Epithelial cell of esophagus (primary cell): ENCODE results near the gene SCGB3A1.

Source experiments
- DNase-seq: peaks from one replicate; pipeline ENCODE4 v3.0.0; 2010; ENCODE audit warnings: low read depth
- H3K4me3 ChIP-seq: 2 replicates; pipeline ENCODE4 v1.5.1; 2011; ENCODE audit warnings: mild to moderate bottlenecking, low read length, control low read depth
- CTCF ChIP-seq: IDR thresholded peaks from 2 replicates; pipeline ENCODE4 v1.5.1; 2011; ENCODE audit warnings: low read depth, mild to moderate bottlenecking, low read length, control low read depth, inconsistent platforms; ENCODE audit not compliant: insufficient read depth; ENCODE audit errors: missing control alignments

Gene SCGB3A1

DNA sequence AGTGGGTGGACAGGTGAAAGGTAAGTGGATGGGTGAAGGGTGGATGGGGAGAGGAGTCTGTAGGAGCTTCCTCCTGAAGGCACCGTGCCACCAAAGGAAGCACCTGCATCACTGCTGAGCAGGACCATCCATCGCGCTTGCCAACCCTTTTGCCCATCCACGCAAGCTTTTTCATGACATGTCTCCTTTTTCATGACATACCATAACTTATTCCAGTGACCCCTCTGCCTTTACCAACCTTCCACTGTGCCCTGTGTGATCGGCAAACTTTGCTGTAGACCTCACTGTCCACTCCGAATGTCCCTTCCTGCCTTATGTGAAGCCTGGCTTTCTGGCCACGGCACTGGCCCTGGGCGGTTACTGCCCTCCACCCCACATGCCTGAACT lies 44.7 kb upstream of the SCGB3A1 start:
- no peak overlapping the region for H3K4me3 ChIP-seq
- no peak for TF ChIP-seq CTCF
- DNase-seq, result no peak

DNA sequence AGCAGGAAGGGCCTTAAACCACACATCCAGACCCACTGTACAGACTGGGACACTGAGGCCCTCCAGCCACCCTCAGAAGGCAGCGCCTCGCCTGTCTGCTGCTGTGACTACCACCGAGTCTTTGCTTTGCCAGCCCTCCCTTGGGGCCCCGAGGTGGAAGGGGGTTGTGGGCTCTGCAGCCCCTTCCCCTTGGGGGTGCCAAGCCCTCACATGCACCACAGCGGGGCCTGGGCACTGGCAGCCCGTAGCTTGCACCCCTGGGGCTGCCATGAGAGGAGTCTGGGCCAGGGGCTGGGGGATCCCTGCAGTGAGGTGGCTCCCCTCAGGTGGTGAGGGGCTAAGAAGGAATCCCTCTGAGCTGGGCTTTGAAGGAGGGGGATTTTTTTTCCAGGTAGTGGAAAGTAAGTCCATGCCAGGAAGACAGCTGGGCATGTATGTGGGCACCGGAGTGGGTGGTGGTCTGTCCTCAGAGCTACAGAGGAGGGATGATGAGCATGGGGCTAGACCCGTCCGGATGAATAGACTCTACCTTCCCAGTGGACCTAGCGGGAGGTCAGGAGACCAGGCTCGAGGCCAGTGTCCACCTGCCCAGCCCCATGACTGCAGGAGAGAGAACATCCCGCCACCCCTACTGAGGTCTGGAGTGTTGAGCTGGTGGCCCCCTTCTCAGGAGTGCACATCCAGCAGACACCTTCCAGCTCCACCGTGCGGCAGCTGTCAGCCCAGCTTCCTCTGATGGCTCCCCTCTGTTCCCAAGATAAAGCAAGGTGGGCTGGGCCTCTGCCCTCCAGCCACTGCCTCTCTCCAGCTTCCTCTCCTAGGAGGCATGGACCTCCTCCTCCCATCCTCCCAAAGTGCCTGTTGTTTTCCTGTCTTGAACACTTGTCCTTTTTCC lies 42.2 kb upstream of the SCGB3A1 start:
- H3K4me3 ChIP-seq, result no peak overlapping the region
- DNase-seq, result no peak
- TF ChIP-seq CTCF, result no peak

DNA sequence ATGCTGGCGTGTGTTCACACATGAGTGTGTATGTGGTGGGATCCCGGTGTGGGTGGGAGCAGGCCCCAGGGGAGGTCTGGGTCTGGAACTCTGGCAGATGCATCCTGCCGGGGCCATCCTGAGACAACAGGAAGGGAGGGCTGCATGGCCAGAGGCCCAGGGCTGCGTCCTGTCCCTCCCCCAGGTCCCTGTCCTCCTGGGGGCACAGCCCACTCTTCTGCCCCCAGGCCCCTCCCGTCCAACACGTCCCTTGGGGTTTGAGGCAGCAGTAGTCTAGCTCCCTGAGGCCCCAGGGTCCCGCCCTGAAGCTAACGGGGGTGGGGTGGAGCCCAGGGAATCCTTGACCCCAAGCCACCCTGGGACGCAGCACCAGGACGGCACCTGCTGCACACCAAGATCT lies 41.5 kb upstream of the SCGB3A1 start:
- DNase-seq, result no peak
- TF ChIP-seq CTCF, result no peak
- H3K4me3 ChIP-seq, result no peak overlapping the region

DNA sequence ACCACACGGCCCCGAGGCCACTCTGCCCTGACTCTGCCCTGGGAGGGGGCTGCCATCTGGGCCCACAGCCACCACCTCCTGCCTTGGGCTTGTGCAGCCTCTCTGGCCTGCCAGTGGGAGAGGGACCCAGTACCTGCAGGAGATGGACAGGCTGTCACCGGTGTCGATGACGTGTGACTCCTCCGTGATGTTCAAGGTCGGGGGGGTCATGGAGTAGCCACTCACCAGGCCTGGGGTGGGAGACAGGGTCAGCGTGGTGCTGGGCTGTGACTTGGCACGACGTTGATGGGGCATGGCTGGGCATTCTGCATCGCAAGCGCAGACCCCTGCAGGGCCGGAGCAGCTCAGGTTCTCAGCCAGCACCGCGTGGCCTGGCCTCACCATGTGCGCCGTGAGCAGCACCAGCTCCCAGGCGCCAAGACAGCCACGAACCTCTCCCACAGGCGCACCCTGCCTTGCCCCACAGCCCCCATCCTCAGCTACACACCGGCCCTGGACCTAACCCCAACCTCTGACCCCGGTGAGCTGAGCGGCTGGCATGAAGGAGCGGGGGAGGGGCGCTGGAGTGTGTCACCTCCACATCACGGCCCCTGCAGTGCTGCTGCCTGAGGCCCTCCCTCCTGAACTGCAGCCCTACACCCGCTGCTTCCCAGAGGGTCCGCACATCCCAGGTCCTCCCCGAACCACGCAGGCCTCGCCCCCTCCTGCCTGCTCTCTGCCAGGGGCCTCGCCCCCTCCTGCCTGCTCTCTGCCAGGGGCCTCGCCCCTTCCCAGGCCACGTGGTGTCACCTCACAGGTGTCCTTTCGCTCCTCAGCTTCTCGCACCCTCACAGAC lies 40.5 kb upstream of the SCGB3A1 start:
- no peak for TF ChIP-seq CTCF
- H3K4me3 ChIP-seq, result no peak overlapping the region
- no peak for DNase-seq

GRCh38 chr5:180630426-180630825 lies 39.1 kb upstream of the SCGB3A1 start:
- no peak overlapping the region for H3K4me3 ChIP-seq
- no peak for DNase-seq
- no peak for TF ChIP-seq CTCF

GRCh38 chr5:180629831-180630382 lies 38.6 kb upstream of the SCGB3A1 start:
- TF ChIP-seq CTCF, result no peak
- no peak for DNase-seq
- H3K4me3 ChIP-seq, result no peak overlapping the region
